GM23338 (cell line): ENCODE results near the gene PAK1IP1. TPM values are rescaled to one million over a fixed set of nuclear protein-coding genes. Genes with fewer than 3 reads are reported as not detected.

Experiments used
- ATAC-seq: fragments of 200-7000 bp; cut with Tn5 transposase; 3 replicates; pipeline ENCODE4 v1.9.1; 2020
- DNase-seq: peaks from one replicate; pipeline ENCODE4 v3.0.0-alpha.2; 2015; ENCODE audit warnings: low spot score
- H2AFZ ChIP-seq: fragments of 200-600 bp; sonication (generic); 2 replicates; pipeline ENCODE4 v1.8.0; 2016; ENCODE audit warnings: antibody characterized with exemption, mild to moderate bottlenecking, moderate library complexity
- H3F3A ChIP-seq: fragments of 200-600 bp; sonication (generic); replicated peaks from 2 replicates; pipeline ENCODE4 v1.8.0; 2017; ENCODE audit warnings: antibody characterized with exemption, mixed run types, low read depth
- H3K27ac ChIP-seq: fragments of 200-600 bp; sonication (generic); 2 replicates; pipeline ENCODE4 v1.6.1; 2016; ENCODE audit warnings: low read depth
- H3K27me3 ChIP-seq: fragments of 200-600 bp; sonication (generic); 2 replicates; pipeline ENCODE4 v1.8.0; 2016; ENCODE audit warnings: mild to moderate bottlenecking, mixed run types, moderate library complexity; ENCODE audit not compliant: insufficient read depth
- H3K36me3 ChIP-seq: fragments of 200-600 bp; sonication (generic); 2 replicates; pipeline ENCODE4 v1.8.0; 2016; ENCODE audit warnings: mild to moderate bottlenecking; ENCODE audit not compliant: insufficient read depth
- H3K4me1 ChIP-seq: fragments of 200-600 bp; sonication (generic); 2 replicates; pipeline ENCODE4 v1.8.0; 2016; ENCODE audit warnings: mild to moderate bottlenecking, moderate library complexity; ENCODE audit not compliant: insufficient read depth
- H3K4me2 ChIP-seq: fragments of 200-600 bp; sonication (generic); 2 replicates; pipeline ENCODE4 v1.7.1; 2017; ENCODE audit warnings: mixed run types
- H3K4me3 ChIP-seq: fragments of 200-600 bp; sonication (generic); 2 replicates; pipeline ENCODE4 v1.6.1; 2016; ENCODE audit warnings: mixed run types
- H3K79me2 ChIP-seq: fragments of 200-600 bp; sonication (generic); replicated peaks from 2 replicates; pipeline ENCODE4 v1.8.0; 2017; ENCODE audit warnings: mild to moderate bottlenecking; ENCODE audit not compliant: insufficient read depth
- H3K9me2 ChIP-seq: fragments of 200-600 bp; sonication (generic); 2 replicates; pipeline ENCODE4 v1.8.0; 2017; ENCODE audit not compliant: insufficient read depth
- H4K20me1 ChIP-seq: fragments of 200-600 bp; sonication (generic); replicated peaks from 2 replicates; pipeline ENCODE4 v1.8.0; 2017; ENCODE audit warnings: mild to moderate bottlenecking; ENCODE audit not compliant: insufficient read depth
- H3K27ac Mint-ChIP-seq: 2 replicates; pipeline ENCODE4 v1.8.0; 2020; ENCODE audit warnings: inconsistent platforms, mild to moderate bottlenecking, moderate library complexity, mixed read lengths
- H3K27me3 Mint-ChIP-seq: 3 replicates; pipeline ENCODE4 v1.8.0; 2022; ENCODE audit warnings: low read depth, mild to moderate bottlenecking, moderate library complexity, mixed read lengths, inconsistent platforms; ENCODE audit not compliant: insufficient read depth, poor library complexity
- H3K36me3 Mint-ChIP-seq: 3 replicates; pipeline ENCODE4 v1.8.0; 2021; ENCODE audit warnings: low read depth, mild to moderate bottlenecking, inconsistent platforms, moderate library complexity, mixed read lengths
- H3K4me1 Mint-ChIP-seq: 3 replicates; pipeline ENCODE4 v1.8.0; 2020; ENCODE audit warnings: mild to moderate bottlenecking, inconsistent platforms, mixed read lengths
- H3K4me3 Mint-ChIP-seq: 3 replicates; pipeline ENCODE4 v1.8.0; 2021; ENCODE audit warnings: moderate library complexity, mild to moderate bottlenecking, inconsistent platforms, mixed read lengths
- H3K9me3 Mint-ChIP-seq: 3 replicates; pipeline ENCODE4 v1.8.0; 2020; ENCODE audit warnings: moderate library complexity, mild to moderate bottlenecking, inconsistent platforms, mixed read lengths
- CREB1 ChIP-seq: fragments of 250-450 bp; sonication (Bioruptor Pico); IDR thresholded peaks from 2 replicates; pipeline ENCODE4 v1.5.0; 2020; ENCODE audit warnings: low read depth, mild to moderate bottlenecking, moderate library complexity
- CTCF ChIP-seq, 2 experiments: fragments of 200-600 bp in 1 of 2; sonication (generic) in 1 of 2; conservative IDR thresholded peaks; 2 replicates each; pipeline versions ENCODE4 v1.5.1 to v1.6.1; 2016 to 2017; ENCODE audit warnings: antibody characterized with exemption in 2 of 2, low read depth in 2 of 2, mild to moderate bottlenecking in 2 of 2, moderate library complexity in 1 of 2
- EZH2 ChIP-seq: fragments of 200-600 bp; sonication (generic); IDR thresholded peaks from one replicate; pipeline ENCODE4 v1.8.0; 2017; ENCODE audit warnings: antibody characterized with exemption, mild to moderate bottlenecking, low read depth; ENCODE audit not compliant: unreplicated experiment
- JUNB ChIP-seq: IDR thresholded peaks from one replicate; pipeline ENCODE4 v1.6.1; 2016; ENCODE audit warnings: antibody characterized with exemption; ENCODE audit not compliant: unreplicated experiment
- NANOG ChIP-seq: IDR thresholded peaks from 2 replicates; pipeline ENCODE4 v1.6.1; 2016; ENCODE audit warnings: antibody characterized with exemption, borderline replicate concordance
- POLR2AphosphoS5 ChIP-seq: IDR thresholded peaks from 2 replicates; pipeline ENCODE4 v1.6.1; 2016; ENCODE audit warnings: antibody characterized with exemption, low read depth
- REST ChIP-seq: IDR thresholded peaks from one replicate; pipeline ENCODE4 v1.6.1; 2018; ENCODE audit warnings: antibody characterized with exemption; ENCODE audit not compliant: unreplicated experiment
- ZNF114 ChIP-seq: fragments of 250-450 bp; sonication (Bioruptor Pico); IDR thresholded peaks from 2 replicates; pipeline ENCODE4 v1.5.0; 2020; ENCODE audit warnings: mild to moderate bottlenecking, moderate library complexity
- ZNF331 ChIP-seq: fragments of 250-450 bp; sonication (Bioruptor Pico); IDR thresholded peaks from 2 replicates; pipeline ENCODE4 v1.5.0; 2020; ENCODE audit warnings: low read depth, mild to moderate bottlenecking, moderate library complexity
- polyA plus RNA-seq: library from polyadenylated mRNA; unstranded; fragments of >200 nt; fragmentation: Nextera tagmentation; extraction: Ambion mirVana; gene quantifications from 2 replicates; pipeline ENCODE4 v1.2.1, GENCODE V29; 2016
- total RNA-seq: library from RNA; depleted of rRNA; stranded (reverse); fragments of >200 nt; shearing (Covaris generic); gene quantifications from 2 replicates; pipeline ENCODE4 v1.2.3, GENCODE V29; 2014

Gene PAK1IP1
- total and polyA plus RNA-seq, 2 experiments from 2014 or later, result 45.5 to 93.2 TPM

- TF ChIP-seq CTCF (conservative IDR thresholded peaks at IDR 0.05; ENCODE audit: low read depth in 2 of 2) (no peak), POLR2AphosphoS5 (no peak), EZH2 (no peak), JUNB (no peak), ZNF331 (CRISPR knock-in tag) (no peak), ZNF114 (no peak), REST (no peak)
Measured at GRCh38 chr6:10681795-10682194, 13.0 kb upstream of the PAK1IP1 start (continued).

GRCh38 chr6:10682355-10682988, 12.3 kb upstream of the PAK1IP1 start:
- H3K27me3 Mint-ChIP-seq, result no peaks in the 10 kb centered on the region
- H3K4me3 Mint-ChIP-seq, result no peak overlapping the region

GRCh38 chr6:10684618-10685017, 10.2 kb upstream of the PAK1IP1 start:
- Mint-ChIP-seq H3K27ac (no peak overlapping the region), H3K4me3 (no peak overlapping the region), H3K9me3 (peaks cover 8% of the 10 kb centered on the region; the same call in 1 of the 3 replicates), H3K4me1 (peaks cover 14% of the 10 kb centered on the region), H3K27me3 (no peaks in the 10 kb centered on the region), H3K36me3 (peaks cover 4% of the 10 kb centered on the region; the same call in 1 of the 3 replicates)
- DNase-seq, result no peak
- H3K9me2 ChIP-seq, result 0 out of 2 replicates have a peak, but pooled peaks cover 6% of the 10 kb centered on the region
- no peak for ATAC-seq
- no peaks in the 10 kb centered on the region for H3K27me3 ChIP-seq
- no peaks in the 10 kb centered on the region for H4K20me1 ChIP-seq
- no peak overlapping the region for H3K4me2 ChIP-seq
- no peaks in the 10 kb centered on the region for H3F3A ChIP-seq
- no peak overlapping the region for H3K27ac ChIP-seq
- H3K79me2 ChIP-seq, result no peaks in the 10 kb centered on the region
- no peak overlapping the region for H2AFZ ChIP-seq
- peaks cover 9% of the 10 kb centered on the region; the same call in 1 of the 2 replicates for H3K36me3 ChIP-seq
- H3K4me1 ChIP-seq, result peaks cover 12% of the 10 kb centered on the region
- no peak overlapping the region for H3K4me3 ChIP-seq
- no peak for TF ChIP-seq REST
- TF ChIP-seq CTCF (conservative IDR thresholded peaks at IDR 0.05; ENCODE audit: low read depth in 2 of 2), result no peak
- TF ChIP-seq ZNF114, result no peak
- no peak for TF ChIP-seq ZNF331 (CRISPR knock-in tag)
- no peak for TF ChIP-seq CREB1
- no peak for TF ChIP-seq JUNB
- no peak for TF ChIP-seq POLR2AphosphoS5
- no peak for TF ChIP-seq NANOG

More at GRCh38 chr6:10682355-10682988, 12.3 kb upstream of the PAK1IP1 start:
- Histone ChIP-seq H3F3A (no peaks in the 10 kb centered on the region), H2AFZ (no peak overlapping the region), H4K20me1 (no peaks in the 10 kb centered on the region), H3K79me2 (no peaks in the 10 kb centered on the region), H3K4me3 (no peak overlapping the region), H3K4me1 (peaks cover 5% of the 10 kb centered on the region), H3K36me3 (peaks cover 9% of the 10 kb centered on the region; the same call in 1 of the 2 replicates), H3K9me2 (0 out of 2 replicates have a peak, but pooled peaks cover 6% of the 10 kb centered on the region), H3K4me2 (no peak overlapping the region), H3K27ac (no peak overlapping the region), H3K27me3 (no peaks in the 10 kb centered on the region)
- Mint-ChIP-seq H3K36me3 (peaks cover 4% of the 10 kb centered on the region; the same call in 1 of the 3 replicates), H3K27ac (no peak overlapping the region), H3K4me1 (peaks cover 8% of the 10 kb centered on the region), H3K9me3 (peaks cover 8% of the 10 kb centered on the region; the same call in 1 of the 3 replicates)
- no peak for DNase-seq
- TF ChIP-seq CREB1 (no peak), ZNF114 (no peak)
- no peak for ATAC-seq
